Head of caudate nucleus (tissue), 42 donors: ENCODE results near the gene PAGE4.
A peak's percentile ranks its signal among the peaks of the same experiment; 100 is the strongest.

Experiments
- DNase-seq, 42 donors: peaks; one replicate each; pipeline versions ENCODE4 v3.0.0 to v3.0.0-alpha.2; 2020 to 2021; ENCODE audit warnings: mixed read lengths in 7 of 42
- intact Hi-C: fragments of 100-400 bp; cut with DNase I; formaldehyde crosslinking; loops from one replicate; pipeline ENCODE4 v1.15.0; 2022

PAGE4 gene

GRCh38 chrX:49860867-49861535, 31.9 kb downstream of the PAGE4 start:
- intact Hi-C loops: no loop called here
- DNase-seq: no peak

GRCh38 chrX:49862093-49862492, 33.0 kb downstream of the PAGE4 start:
- intact Hi-C loops: no loop called here
- no peak for DNase-seq

GRCh38 chrX:49868739-49869138, 39.6 kb downstream of the PAGE4 start:
- intact Hi-C loops: no loop called here
- DNase-seq: no peak

GRCh38 chrX:49876750-49877149, 47.6 kb downstream of the PAGE4 start:
- intact Hi-C loops: no loop called here
- DNase-seq: peak in 17 of 42 donors; percentile 15 to 70 (median 26)

- intact Hi-C loops: no loop called here
- peak in 1 of 42 donors; percentile 1 for DNase-seq
Observed at GRCh38 chrX:49877397-49878101, 48.4 kb downstream of the PAGE4 start.

- intact Hi-C loops: no loop called here
- peak in 16 of 42 donors; percentile 1 to 44 (median 12) for DNase-seq
Observed at GRCh38 chrX:49878128-49878833, 49.2 kb downstream of the PAGE4 start.

- DNase-seq: peak; percentile 63 to 90 (median 79)
- intact Hi-C loops: no loop called here
Observed at GRCh38 chrX:49878834-49879655, 49.9 kb downstream of the PAGE4 start, which contains the start of gene USP27X. Gene USP27X (plus strand): TSS chrX:49879484. CDS start chrX:49880308, 824 bp downstream.

- intact Hi-C loops: no loop called here
- peak in 5 of 42 donors; percentile 1 to 35 (median 4) for DNase-seq
Observed at GRCh38 chrX:49879656-49880277, 50.7 kb downstream of the PAGE4 start.

- DNase-seq: no peak
- intact Hi-C loops: no loop called here
Observed at GRCh38 chrX:49880668-49881067, 51.6 kb downstream of the PAGE4 start.
